ENCODE data around the gene UBE2D3. TPM values are rescaled to one million over a fixed set of nuclear protein-coding genes. Genes with fewer than 3 reads are reported as not detected.
A peak's percentile ranks its signal among the peaks of the same experiment; 100 is the strongest.
"Not testable (repeated sequence)": the region's sequence is repeated elsewhere in the genome, so short reads cannot be mapped to it uniquely, and the experiment has no call there.

The UBE2D3 gene
- total RNA-seq, 1 donor from 2014 or later, result 432 TPM

- Mint-ChIP-seq H3K4me1 (ENCODE audit: low read depth) (peaks cover 35% of the 10 kb centered on the region), H3K27ac (no peak overlapping the region), H3K9me3 (no peaks in the 10 kb centered on the region), H3K27me3 (ENCODE audit: low read depth) (no peaks in the 10 kb centered on the region), H3K36me3 (ENCODE audit: low read depth) (peaks cover 20% of the 10 kb centered on the region), H3K4me3 (ENCODE audit: low read depth) (no peak overlapping the region)
- DNase-seq (ENCODE audit: low spot score), result no peak
- intact Hi-C loops (cut with micrococcal nuclease), result loop anchor here (2.0 to 5.0 kb wide), 7 partner anchors 37 to 1479 kb away; partner anchors contain the start of gene PPP3CA
These were observed 1.1 kb downstream of the UBE2D3 start for GRCh38 chr4:102826105-102826889.

GRCh38 chr4:102825261-102826091 lies 1.9 kb downstream of the UBE2D3 start:
- peaks cover 42% of the 10 kb centered on the region for H3K4me1 Mint-ChIP-seq (ENCODE audit: low read depth)
- no peaks in the 10 kb centered on the region for H3K9me3 Mint-ChIP-seq
- intact Hi-C loops (cut with micrococcal nuclease), result loop anchor here (1.0 to 5.0 kb wide), 8 partner anchors 16 to 1479 kb away; partner anchors contain the start of gene PPP3CA
- no peaks in the 10 kb centered on the region for H3K27me3 Mint-ChIP-seq (ENCODE audit: low read depth)
- no peak overlapping the region for H3K4me3 Mint-ChIP-seq (ENCODE audit: low read depth)
- H3K27ac Mint-ChIP-seq, result no peak overlapping the region
- peaks cover 28% of the 10 kb centered on the region for H3K36me3 Mint-ChIP-seq (ENCODE audit: low read depth)
- peak; percentile 23 for DNase-seq (ENCODE audit: low spot score)

- DNase-seq (ENCODE audit: low spot score), result no peak
- Mint-ChIP-seq H3K27me3 (ENCODE audit: low read depth) (no peaks in the 10 kb centered on the region), H3K4me1 (ENCODE audit: low read depth) (peaks cover 51% of the 10 kb centered on the region), H3K36me3 (ENCODE audit: low read depth) (peaks cover 36% of the 10 kb centered on the region), H3K4me3 (ENCODE audit: low read depth) (no peak overlapping the region), H3K9me3 (no peaks in the 10 kb centered on the region), H3K27ac (peak overlapping the region; percentile 67)
- intact Hi-C loops (cut with micrococcal nuclease), result no loop called here
These were observed 3.0 kb downstream of the UBE2D3 start for GRCh38 chr4:102824398-102824797.

- Mint-ChIP-seq H3K27me3 (ENCODE audit: low read depth) (no peaks in the 10 kb centered on the region), H3K4me1 (ENCODE audit: low read depth) (peaks cover 48% of the 10 kb centered on the region), H3K36me3 (ENCODE audit: low read depth) (peaks cover 38% of the 10 kb centered on the region), H3K4me3 (ENCODE audit: low read depth) (no peak overlapping the region), H3K9me3 (no peaks in the 10 kb centered on the region), H3K27ac (no peak overlapping the region)
- DNase-seq (ENCODE audit: low spot score), result no peak
- intact Hi-C loops (cut with micrococcal nuclease), result no loop called here
These were observed 3.5 kb downstream of the UBE2D3 start for GRCh38 chr4:102823897-102824296.

GRCh38 chr4:102823464-102823863 lies 3.9 kb downstream of the UBE2D3 start:
- intact Hi-C loops (cut with micrococcal nuclease), result no loop called here
- no peak overlapping the region for H3K27ac Mint-ChIP-seq
- DNase-seq (ENCODE audit: low spot score), result no peak
- H3K9me3 Mint-ChIP-seq, result no peaks in the 10 kb centered on the region
- peaks cover 43% of the 10 kb centered on the region for H3K36me3 Mint-ChIP-seq (ENCODE audit: low read depth)
- no peak overlapping the region for H3K4me3 Mint-ChIP-seq (ENCODE audit: low read depth)
- H3K27me3 Mint-ChIP-seq (ENCODE audit: low read depth), result no peaks in the 10 kb centered on the region
- peaks cover 48% of the 10 kb centered on the region for H3K4me1 Mint-ChIP-seq (ENCODE audit: low read depth)

- peak overlapping the region; percentile 69 for H3K4me3 Mint-ChIP-seq (ENCODE audit: low read depth)
- H3K36me3 Mint-ChIP-seq (ENCODE audit: low read depth), result peaks cover 73% of the 10 kb centered on the region
- intact Hi-C loops (cut with micrococcal nuclease), result loop anchor here (1.0 kb wide), 2 partner anchors 9 to 10 kb away; no protein-coding TSS in a partner anchor
- H3K9me3 Mint-ChIP-seq, result no peaks in the 10 kb centered on the region
- peaks cover 74% of the 10 kb centered on the region for H3K4me1 Mint-ChIP-seq (ENCODE audit: low read depth)
- peak overlapping the region; percentile 84 for H3K27ac Mint-ChIP-seq
- no peaks in the 10 kb centered on the region for H3K27me3 Mint-ChIP-seq (ENCODE audit: low read depth)
- DNase-seq (ENCODE audit: low spot score), result no peak
These were observed 7.6 kb downstream of the UBE2D3 start for GRCh38 chr4:102819588-102820365.

- peaks cover 79% of the 10 kb centered on the region for H3K36me3 Mint-ChIP-seq (ENCODE audit: low read depth)
These were observed 8.3 kb downstream of the UBE2D3 start for GRCh38 chr4:102819100-102819499.

GRCh38 chr4:102817613-102818268 lies 9.6 kb downstream of the UBE2D3 start:
- intact Hi-C loops (cut with micrococcal nuclease), result loop anchor here (2.0 kb wide), 1 partner anchor 23 kb away; no protein-coding TSS in a partner anchor
- DNase-seq (ENCODE audit: low spot score), result no peak
- no peaks in the 10 kb centered on the region for H3K9me3 Mint-ChIP-seq
- peaks cover 81% of the 10 kb centered on the region for H3K4me1 Mint-ChIP-seq (ENCODE audit: low read depth)
- peaks cover 86% of the 10 kb centered on the region for H3K36me3 Mint-ChIP-seq (ENCODE audit: low read depth)
- H3K27me3 Mint-ChIP-seq (ENCODE audit: low read depth), result no peaks in the 10 kb centered on the region
- peak overlapping the region; percentile 75 for H3K27ac Mint-ChIP-seq
- peak overlapping the region; percentile 18 for H3K4me3 Mint-ChIP-seq (ENCODE audit: low read depth)

More at GRCh38 chr4:102819100-102819499, 8.3 kb downstream of the UBE2D3 start:
- intact Hi-C loops (cut with micrococcal nuclease), result loop anchor here (1.0 kb wide), 2 partner anchors 9 to 10 kb away; no protein-coding TSS in a partner anchor
- Mint-ChIP-seq H3K4me1 (ENCODE audit: low read depth) (peaks cover 74% of the 10 kb centered on the region), H3K4me3 (ENCODE audit: low read depth) (peak overlapping the region; percentile 63), H3K27ac (peak overlapping the region; percentile 61)
- not testable (repeated sequence) for H3K9me3 Mint-ChIP-seq; H3K27me3 Mint-ChIP-seq (ENCODE audit: low read depth); DNase-seq (ENCODE audit: low spot score)

- H3K27ac Mint-ChIP-seq, result peak overlapping the region; percentile 75
- no peaks in the 10 kb centered on the region for H3K9me3 Mint-ChIP-seq
- no peak overlapping the region for H3K4me3 Mint-ChIP-seq (ENCODE audit: low read depth)
- H3K4me1 Mint-ChIP-seq (ENCODE audit: low read depth), result peaks cover 78% of the 10 kb centered on the region
- peaks cover 80% of the 10 kb centered on the region for H3K36me3 Mint-ChIP-seq (ENCODE audit: low read depth)
- no peaks in the 10 kb centered on the region for H3K27me3 Mint-ChIP-seq (ENCODE audit: low read depth)
- intact Hi-C loops (cut with micrococcal nuclease), result loop anchor here (2.0 kb wide), 1 partner anchor 22 kb away; no protein-coding TSS in a partner anchor
- no peak for DNase-seq (ENCODE audit: low spot score)
These were observed 10.2 kb downstream of the UBE2D3 start for GRCh38 chr4:102817021-102817605.

- Mint-ChIP-seq H3K4me3 (ENCODE audit: low read depth) (no peak overlapping the region), H3K27me3 (ENCODE audit: low read depth) (no peaks in the 10 kb centered on the region), H3K36me3 (ENCODE audit: low read depth) (peaks cover 76% of the 10 kb centered on the region), H3K4me1 (ENCODE audit: low read depth) (peaks cover 77% of the 10 kb centered on the region), H3K27ac (peak overlapping the region; percentile 76), H3K9me3 (no peaks in the 10 kb centered on the region)
- DNase-seq (ENCODE audit: low spot score), result no peak
- intact Hi-C loops (cut with micrococcal nuclease), result loop anchor here (2.0 kb wide), 1 partner anchor 21 kb away; no protein-coding TSS in a partner anchor
These were observed 11.4 kb downstream of the UBE2D3 start for GRCh38 chr4:102815981-102816380.

GRCh38 chr4:102809691-102810090 lies 17.7 kb downstream of the UBE2D3 start:
- DNase-seq (ENCODE audit: low spot score), result no peak
- peak overlapping the region; percentile 67 for H3K27ac Mint-ChIP-seq
- peaks cover 82% of the 10 kb centered on the region for H3K36me3 Mint-ChIP-seq (ENCODE audit: low read depth)
- H3K27me3 Mint-ChIP-seq (ENCODE audit: low read depth), result no peaks in the 10 kb centered on the region
- no peaks in the 10 kb centered on the region for H3K9me3 Mint-ChIP-seq
- no peak overlapping the region for H3K4me3 Mint-ChIP-seq (ENCODE audit: low read depth)
- H3K4me1 Mint-ChIP-seq (ENCODE audit: low read depth), result peaks cover 68% of the 10 kb centered on the region
- intact Hi-C loops (cut with micrococcal nuclease), result loop anchor here (1.0 kb wide), 2 partner anchors 10 to 16 kb away; no protein-coding TSS in a partner anchor
